HepG2 (cell line): Measurements from ENCODE around the gene LMAN2L. TPM values are rescaled to one million over a fixed set of nuclear protein-coding genes. Genes with fewer than 3 reads are reported as not detected.

ENCODE experiments used
- ATAC-seq: fragments of 200-7000 bp; cut with Tn5 transposase; 3 replicates; pipeline ENCODE4 v1.9.1; 2020; ENCODE audit warnings: mild to moderate bottlenecking, moderate library complexity
- BruUV-seq: library from RNA; stranded (reverse); fragments of 400-500 nt; replicated peaks from 2 replicates; lab custom pipeline; 2021; lab: Mats Ljungman, UMichigan
- CTCF ChIA-PET: fragments of 300-600 bp; formaldehyde crosslinking; extraction: SDS; loops from one replicate; lab custom pipeline; 2021; ENCODE audit warnings: low total read pairs, inconsistent platforms, low intra/inter-chr PET ratio; lab: Yijun Ruan, JAX
- POLR2A ChIA-PET: fragments of 350-600 bp; sonication (Branson Sonifier 250); formaldehyde crosslinking; loops from one replicate; lab custom pipeline; 2020; ENCODE audit warnings: antibody characterized with exemption, inconsistent platforms; lab: Yijun Ruan, JAX
- DNase-seq: peaks from one replicate; pipeline ENCODE4 v3.0.0-alpha.2; 2015; ENCODE audit warnings: low spot score
- FAIRE-seq: peaks from 3 replicates; lab custom pipeline; 2011; peaks lifted over from hg19 to GRCh38; lab: Jason Lieb, UNC
- H2AFZ ChIP-seq: one replicate; pipeline ENCODE4 v1.6.1; 2011; ENCODE audit warnings: low read length, inconsistent platforms
- H3K27ac ChIP-seq: fragments of 300-600 bp; 3 replicates; pipeline ENCODE4 v1.8.0; 2011; ENCODE audit warnings: mixed run types, mild to moderate bottlenecking, mixed read lengths, low read length, inconsistent platforms; ENCODE audit not compliant: insufficient read depth; ENCODE audit errors: extremely low read length
- H3K27me3 ChIP-seq, 2 experiments: fragments of 200-600 bp in 1 of 2; 2 replicates in 1 of 2; 3 replicates in 1 of 2; pipeline versions ENCODE4 v1.6.0 to v1.8.0; 2011; ENCODE audit warnings: low read length in 2 of 2, mild to moderate bottlenecking in 2 of 2, moderate library complexity in 2 of 2, inconsistent platforms in 1 of 2; ENCODE audit not compliant: insufficient read depth in 2 of 2, control insufficient read depth in 1 of 2
- H3K36me3 ChIP-seq, 2 experiments: fragments of 200-600 bp in 1 of 2; replicated peaks in 1 of 2; 2 replicates in 1 of 2; 3 replicates in 1 of 2; pipeline versions ENCODE4 v1.5.1 to v1.8.0; 2011; ENCODE audit warnings: low read length in 2 of 2, inconsistent platforms in 1 of 2; ENCODE audit not compliant: insufficient read depth in 2 of 2, control insufficient read depth in 1 of 2
- H3K4me1 ChIP-seq: 2 replicates; pipeline ENCODE4 v1.5.1; 2012; ENCODE audit warnings: low read length, inconsistent platforms; ENCODE audit not compliant: insufficient read depth
- H3K4me2 ChIP-seq: 2 replicates; pipeline ENCODE4 v1.6.0; 2011; ENCODE audit warnings: low read depth, low read length, inconsistent platforms
- H3K4me3 ChIP-seq, 3 experiments: fragments of 200-600 bp in 1 of 3; sonication (generic), shearing (Covaris generic) in 1 of 3; replicated peaks in 1 of 3; 2 replicates each; pipeline ENCODE4 v1.5.1; 2011 to 2016; ENCODE audit warnings: low read length in 3 of 3, inconsistent platforms in 2 of 3, low read depth in 2 of 3, mild to moderate bottlenecking in 2 of 3, control low read depth in 1 of 3, mixed read lengths in 1 of 3; ENCODE audit not compliant: insufficient read depth in 1 of 3
- H3K79me2 ChIP-seq: one replicate; pipeline ENCODE4 v1.6.1; 2011; ENCODE audit warnings: low read length, inconsistent platforms; ENCODE audit not compliant: insufficient read depth
- H3K9ac ChIP-seq: 2 replicates; pipeline ENCODE4 v1.6.0; 2011; ENCODE audit warnings: mild to moderate bottlenecking, low read depth, low read length, inconsistent platforms; ENCODE audit not compliant: insufficient read depth
- H3K9me3 ChIP-seq: 2 replicates; pipeline ENCODE4 v1.5.1; 2012; ENCODE audit warnings: mild to moderate bottlenecking, low read length
- H4K20me1 ChIP-seq: 2 replicates; pipeline ENCODE4 v1.6.0; 2011; ENCODE audit warnings: inconsistent platforms, mild to moderate bottlenecking, low read length, moderate library complexity; ENCODE audit not compliant: insufficient read depth
- CHD4 ChIP-seq: fragments of 200-600 bp; sonication (generic); IDR thresholded peaks from 2 replicates; pipeline ENCODE4 v1.7.0; 2017; ENCODE audit warnings: mild to moderate bottlenecking, low read length, borderline replicate concordance
- DDIT3 ChIP-seq: sonication (generic); formaldehyde crosslinking; IDR thresholded peaks from 2 replicates; pipeline ENCODE4 v1.4.0; 2020; ENCODE audit warnings: mild to moderate bottlenecking, missing genetic modification reagents
- KLF15 ChIP-seq: sonication (generic); formaldehyde crosslinking; IDR thresholded peaks from 2 replicates; pipeline ENCODE4 v1.8.1; 2023; ENCODE audit warnings: borderline replicate concordance, mild to moderate bottlenecking, inconsistent platforms, missing genetic modification reagents, mixed read lengths
- MIXL1 ChIP-seq: IDR thresholded peaks from 2 replicates; pipeline ENCODE4 v1.6.1; 2016
- NR2C2 ChIP-seq: sonication (generic); formaldehyde crosslinking; IDR thresholded peaks from 2 replicates; pipeline ENCODE4 v1.4.0; 2020; ENCODE audit warnings: missing genetic modification reagents, mild to moderate bottlenecking, moderate library complexity, borderline replicate concordance
- SKI ChIP-seq: fragments of 450-650 bp; IDR thresholded peaks from one replicate; pipeline ENCODE4 v1.6.1; 2018; ENCODE audit warnings: mild to moderate bottlenecking; ENCODE audit not compliant: partially characterized antibody
- ZNF263 ChIP-seq: sonication (generic); formaldehyde crosslinking; IDR thresholded peaks from 2 replicates; pipeline ENCODE4 v1.4.0; 2020; ENCODE audit warnings: missing genetic modification reagents
- ZNF275 ChIP-seq: sonication (generic); formaldehyde crosslinking; IDR thresholded peaks from 2 replicates; pipeline ENCODE4 v1.8.0; 2022; ENCODE audit warnings: missing genetic modification reagents, mild to moderate bottlenecking, inconsistent platforms, borderline replicate concordance
- ZNF484 ChIP-seq: sonication (generic); formaldehyde crosslinking; IDR thresholded peaks from 2 replicates; pipeline ENCODE4 v1.5.1; 2020; ENCODE audit warnings: mild to moderate bottlenecking, low read depth, missing genetic modification reagents, borderline replicate concordance
- WGBS: methylation state at CpG from one replicate; pipeline ENCODE4 v1.1.6; 2017; ENCODE audit warnings: low lambda C conversion rate; 5-methylcytosine and 5-hydroxymethylcytosine counted together
- in situ Hi-C: cut with HindIII; loops from 2 replicates; pipeline ENCODE4 v1.10.0; 2017; ENCODE audit warnings: low pct_unique_long_range_greater_than_20kb; ENCODE audit not compliant: extremely low pct_ligation_motif_present
- intact Hi-C: fragments of 100-400 bp; cut with micrococcal nuclease; formaldehyde crosslinking; loops from one replicate; pipeline ENCODE4 v1.10.0; 2022; ENCODE audit not compliant: unreplicated experiment
- polyA plus RNA-seq, 8 experiments: library from polyadenylated mRNA; depleted of rRNA in 3 of 8; stranded (reverse) in 7 of 8; unstranded in 1 of 8; fragments of >200 nt; fragmentation: Illumina TruSeq in 4 of 8; extraction: Trizol in 4 of 8; gene quantifications; 2 replicates each; pipeline versions ENCODE4 v1.2.1 to v1.2.3, GENCODE V29; 2011 to 2016; ENCODE audit warnings: low read depth in 4 of 8, missing spikeins in 1 of 8, mixed read lengths in 1 of 8; ENCODE audit not compliant: insufficient read depth in 1 of 8
- total RNA-seq, 5 experiments: library from RNA; depleted of rRNA; stranded (reverse); fragments of >200 nt; fragmentation: Illumina TruSeq; extraction: Trizol; gene quantifications; 2 replicates each; pipeline ENCODE4 v1.2.3, GENCODE V29; 2016; ENCODE audit warnings: low read depth in 1 of 5
- TF ChIP-seq, protein P1 (sequence below): sonication (generic); formaldehyde crosslinking; IDR thresholded peaks from 2 replicates; pipeline ENCODE4 v1.8.1; 2023; ENCODE audit warnings: mild to moderate bottlenecking, missing genetic modification reagents

Gene LMAN2L
- total and polyA plus RNA-seq, 2 of the 13 experiments (the other 11 are each of a cell fraction or from before 2014, with no cell fraction given) = 39.1 to 57.9 TPM

DNA sequence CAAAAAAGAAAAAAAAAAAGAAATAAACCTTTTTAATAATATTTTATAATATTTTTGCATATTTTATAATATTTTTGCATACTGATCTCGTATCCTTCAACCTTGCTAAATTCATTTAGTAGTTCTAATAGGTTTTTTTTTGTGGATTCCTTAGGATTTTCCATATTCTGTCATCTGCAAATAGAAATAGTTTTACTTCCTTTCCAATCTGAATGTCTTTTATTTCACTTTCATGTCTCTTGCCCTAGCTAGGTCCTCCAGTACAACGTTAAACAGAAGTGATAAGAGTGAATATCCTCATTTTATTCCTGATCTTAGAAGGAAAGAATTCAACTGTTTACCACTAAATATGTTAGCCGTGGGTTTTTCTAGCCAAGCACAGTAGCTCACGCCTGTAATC lies 13.7 kb downstream of the LMAN2L start:
- Histone ChIP-seq H3K9me3 (no peaks in the 10 kb centered on the region), H3K79me2 (no peaks in the 10 kb centered on the region)
- POLR2A ChIA-PET = no interaction called here
- 93% methylated on average over 4 of the region's 4 CpGs for WGBS
- TF ChIP-seq SKI (no peak), NR2C2 (CRISPR knock-in tag) (no peak), MIXL1 (CRISPR knock-in tag) (no peak), ZNF484 (CRISPR knock-in tag) (no peak), KLF15 (CRISPR knock-in tag) (no peak), ZNF263 (no peak), ZNF275 (CRISPR knock-in tag) (no peak), DDIT3 (CRISPR knock-in tag) (no peak), CHD4 (no peak)
- TF ChIP-seq, protein P1, sequence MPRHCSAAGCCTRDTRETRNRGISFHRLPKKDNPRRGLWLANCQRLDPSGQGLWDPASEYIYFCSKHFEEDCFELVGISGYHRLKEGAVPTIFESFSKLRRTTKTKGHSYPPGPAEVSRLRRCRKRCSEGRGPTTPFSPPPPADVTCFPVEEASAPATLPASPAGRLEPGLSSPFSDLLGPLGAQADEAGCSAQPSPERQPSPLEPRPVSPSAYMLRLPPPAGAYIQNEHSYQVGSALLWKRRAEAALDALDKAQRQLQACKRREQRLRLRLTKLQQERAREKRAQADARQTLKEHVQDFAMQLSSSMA = no peak
- TF ChIP-seq, all 625 proteins: peak for 0
- no peak for ATAC-seq
- Histone ChIP-seq H2AFZ (no peak overlapping the region), H3K27ac (no peak overlapping the region), H3K4me2 (no peak overlapping the region), H3K9ac (no peak overlapping the region), H4K20me1 (no peaks in the 10 kb centered on the region), H3K36me3 (peaks cover 16 to 33% of the 10 kb centered on the region in 2 experiments), H3K4me3 (no peak overlapping the region), H3K4me1 (peaks cover 8% of the 10 kb centered on the region), H3K27me3 (no peaks in the 10 kb centered on the region)
- CTCF ChIA-PET = no interaction called here
- no peak for DNase-seq
- intact Hi-C loops = no loop called here
- in situ Hi-C loops = no loop called here
- no peak for FAIRE-seq
- BruUV-seq = no TSS peak
